ENCODE results near the gene MYH14. TPM values are rescaled to one million over a fixed set of nuclear protein-coding genes. Genes with fewer than 3 reads are reported as not detected.
A peak's percentile ranks its signal among the peaks of the same experiment; 100 is the strongest.

MYH14 gene
- total and polyA plus RNA-seq, 10 of the 15 experiments (the other 5 are each of a cell fraction or from before 2014, with no cell fraction given) = 0.06 to 0.69 (median 0.15) TPM; not detected in 4

DNA sequence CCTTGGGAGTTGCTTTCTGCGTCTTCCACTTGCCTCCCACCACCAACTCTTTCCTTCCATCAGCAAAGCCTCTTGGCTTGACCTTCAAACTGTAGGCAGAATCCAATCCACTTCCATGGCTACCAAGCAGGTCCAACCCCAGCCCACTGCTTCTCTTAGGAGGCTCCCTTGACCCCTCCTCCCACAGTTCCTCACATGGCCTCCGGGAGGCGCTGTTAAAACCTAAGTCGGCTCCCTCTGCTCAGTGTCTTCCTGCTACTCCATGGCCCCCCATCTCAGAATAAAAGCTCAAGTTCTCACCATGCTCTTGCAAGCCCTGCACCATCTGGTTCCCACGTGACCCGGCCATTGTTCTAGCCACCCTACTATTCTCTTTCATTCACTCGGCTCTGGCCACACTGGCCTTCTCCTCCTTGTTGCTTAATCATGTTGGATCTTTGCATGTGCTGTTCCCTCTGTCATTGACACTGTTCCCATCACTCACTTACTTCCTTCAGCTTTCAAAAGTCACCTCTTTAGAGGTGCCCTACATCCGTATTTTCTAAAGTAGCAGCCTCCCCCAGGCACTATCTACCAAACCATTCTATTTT, 47.8 kb upstream of the MYH14 start:
- BruUV-seq (replicated peaks) = no TSS peak
- TF ChIP-seq CUX1 (IDR thresholded peaks at IDR 0.05; ENCODE audit: insufficient replicate concordance, low read depth, low read length) = no peak
- TF ChIP-seq, protein P1, sequence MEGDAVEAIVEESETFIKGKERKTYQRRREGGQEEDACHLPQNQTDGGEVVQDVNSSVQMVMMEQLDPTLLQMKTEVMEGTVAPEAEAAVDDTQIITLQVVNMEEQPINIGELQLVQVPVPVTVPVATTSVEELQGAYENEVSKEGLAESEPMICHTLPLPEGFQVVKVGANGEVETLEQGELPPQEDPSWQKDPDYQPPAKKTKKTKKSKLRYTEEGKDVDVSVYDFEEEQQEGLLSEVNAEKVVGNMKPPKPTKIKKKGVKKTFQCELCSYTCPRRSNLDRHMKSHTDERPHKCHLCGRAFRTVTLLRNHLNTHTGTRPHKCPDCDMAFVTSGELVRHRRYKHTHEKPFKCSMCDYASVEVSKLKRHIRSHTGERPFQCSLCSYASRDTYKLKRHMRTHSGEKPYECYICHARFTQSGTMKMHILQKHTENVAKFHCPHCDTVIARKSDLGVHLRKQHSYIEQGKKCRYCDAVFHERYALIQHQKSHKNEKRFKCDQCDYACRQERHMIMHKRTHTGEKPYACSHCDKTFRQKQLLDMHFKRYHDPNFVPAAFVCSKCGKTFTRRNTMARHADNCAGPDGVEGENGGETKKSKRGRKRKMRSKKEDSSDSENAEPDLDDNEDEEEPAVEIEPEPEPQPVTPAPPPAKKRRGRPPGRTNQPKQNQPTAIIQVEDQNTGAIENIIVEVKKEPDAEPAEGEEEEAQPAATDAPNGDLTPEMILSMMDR (IDR thresholded peaks at IDR 0.05 in 2 of 3, conservative IDR thresholded peaks at IDR 0.05 in 1 of 3; ENCODE audit: control insufficient read depth in 2 of 3, extremely low read depth in 1 of 3, insufficient read depth in 1 of 3, low read depth in 3 of 3, low read length in 3 of 3) = 0 out of 6 replicates have a peak, but pooled peaks of 1 of the 3 experiments have one; percentile 11
- Histone ChIP-seq H3K4me1 (ENCODE audit: control insufficient read depth, insufficient read depth, low read length) (no peaks in the 10 kb centered on the region), H3K27me3 (replicated peaks in 1 of 2; ENCODE audit: control insufficient read depth in 2 of 2, insufficient read depth in 2 of 2, low read length in 1 of 2) (no peaks in the 10 kb centered on the region), H3K9ac (ENCODE audit: control insufficient read depth, insufficient read depth, low read length) (no peak overlapping the region), H4K20me1 (ENCODE audit: control insufficient read depth, insufficient read depth) (no peaks in the 10 kb centered on the region), H3K27ac (ENCODE audit: control insufficient read depth, insufficient read depth) (no peak overlapping the region), H3K9me3 (replicated peaks; ENCODE audit: control insufficient read depth, insufficient read depth, low read length) (no peaks in the 10 kb centered on the region; the same call in 2 of the 3 replicates), H2AFZ (ENCODE audit: control insufficient read depth, low read depth, low read length) (no peak overlapping the region), H3K4me3 (no peak overlapping the region), H3K36me3 (ENCODE audit: control insufficient read depth in 2 of 2, insufficient read depth in 2 of 2, low read length in 1 of 2) (no peaks in the 10 kb centered on the region), H3K4me2 (ENCODE audit: control insufficient read depth, insufficient read depth) (no peak overlapping the region), H3K79me2 (ENCODE audit: control insufficient read depth, insufficient read depth, low read length) (no peaks in the 10 kb centered on the region)
- DNase-seq (ENCODE audit: low read depth, low spot score) = no peak
- RAD21 ChIA-PET (ENCODE audit: unreplicated experiment) = no interaction called here
- SMC1A ChIA-PET (ENCODE audit: uncharacterized antibody, unreplicated experiment) = no interaction called here
- POLR2A ChIA-PET = no interaction called here
- no peak for ATAC-seq
- FAIRE-seq = no peak
- in situ Hi-C loops (cut with MboI) (no loop called here), intact Hi-C loops (cut with micrococcal nuclease; ENCODE audit: unreplicated experiment) (no loop called here)
- CTCF ChIA-PET = interaction anchor here (0.9 kb wide), 1 partner anchor 19 kb away, joined by 3 read pairs; no protein-coding TSS in a partner anchor
- 56% methylated on average over 8 of the region's 8 CpGs for WGBS (ENCODE audit: insufficient coverage, insufficient replicate concordance, low lambda C conversion rate, missing lambda C conversion rate)

All from GM12878 (cell line).